GM21515 (cell line): Measurements from ENCODE around the gene DPP10.
"Not testable (repeated sequence)": the region's sequence is repeated elsewhere in the genome, so short reads cannot be mapped to it uniquely, and the experiment has no call there.

Experiments
- ATAC-seq: cut with Tn5 transposase; IDR thresholded peaks from one replicate; pipeline ENCODE4 v1.9.1; 2021; ENCODE audit not compliant: unreplicated experiment

The DPP10 gene

DNA sequence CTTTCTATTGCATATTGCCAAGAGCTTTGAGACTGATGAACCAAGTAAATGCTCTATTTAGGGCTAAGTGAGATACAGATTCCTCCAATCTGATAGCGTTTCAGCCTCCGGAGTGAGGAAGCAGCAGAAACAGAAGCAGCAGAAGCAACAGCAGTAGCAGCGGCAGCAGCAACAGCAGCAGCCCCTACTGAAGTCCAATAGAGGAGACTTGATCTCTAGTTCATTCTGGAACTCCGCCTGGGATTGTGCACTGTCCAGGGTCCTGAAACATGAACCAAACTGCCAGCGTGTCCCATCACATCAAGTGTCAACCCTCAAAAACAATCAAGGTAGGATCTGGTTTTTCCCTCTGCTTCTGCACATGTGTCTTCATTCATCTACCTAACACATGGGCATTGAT, at the start of gene DPP10:
Gene DPP10, plus strand, starts transcription at position 132 of the 400 bp plus-strand sequence.
- no peak for ATAC-seq

DNA sequence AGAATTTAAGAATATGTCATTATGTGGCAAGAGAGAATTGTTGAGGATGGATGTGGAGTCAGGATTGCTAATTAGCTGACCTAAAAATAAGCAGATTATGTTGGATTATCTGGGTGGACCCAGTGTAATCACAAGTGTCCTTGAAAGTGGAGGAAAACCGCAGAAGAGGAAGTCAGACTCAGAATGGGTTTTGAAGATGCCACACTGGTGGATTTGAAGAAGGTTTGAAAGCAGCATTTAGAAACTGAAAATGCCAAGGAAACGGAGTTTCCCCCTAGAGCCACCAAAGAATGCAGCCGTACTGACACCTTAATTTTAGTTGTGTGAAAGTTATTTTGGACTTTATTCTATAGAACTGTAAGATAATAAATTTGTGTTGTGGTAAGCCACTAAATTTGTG, 41.6 kb upstream of the DPP10 start:
- no peak for ATAC-seq

DNA sequence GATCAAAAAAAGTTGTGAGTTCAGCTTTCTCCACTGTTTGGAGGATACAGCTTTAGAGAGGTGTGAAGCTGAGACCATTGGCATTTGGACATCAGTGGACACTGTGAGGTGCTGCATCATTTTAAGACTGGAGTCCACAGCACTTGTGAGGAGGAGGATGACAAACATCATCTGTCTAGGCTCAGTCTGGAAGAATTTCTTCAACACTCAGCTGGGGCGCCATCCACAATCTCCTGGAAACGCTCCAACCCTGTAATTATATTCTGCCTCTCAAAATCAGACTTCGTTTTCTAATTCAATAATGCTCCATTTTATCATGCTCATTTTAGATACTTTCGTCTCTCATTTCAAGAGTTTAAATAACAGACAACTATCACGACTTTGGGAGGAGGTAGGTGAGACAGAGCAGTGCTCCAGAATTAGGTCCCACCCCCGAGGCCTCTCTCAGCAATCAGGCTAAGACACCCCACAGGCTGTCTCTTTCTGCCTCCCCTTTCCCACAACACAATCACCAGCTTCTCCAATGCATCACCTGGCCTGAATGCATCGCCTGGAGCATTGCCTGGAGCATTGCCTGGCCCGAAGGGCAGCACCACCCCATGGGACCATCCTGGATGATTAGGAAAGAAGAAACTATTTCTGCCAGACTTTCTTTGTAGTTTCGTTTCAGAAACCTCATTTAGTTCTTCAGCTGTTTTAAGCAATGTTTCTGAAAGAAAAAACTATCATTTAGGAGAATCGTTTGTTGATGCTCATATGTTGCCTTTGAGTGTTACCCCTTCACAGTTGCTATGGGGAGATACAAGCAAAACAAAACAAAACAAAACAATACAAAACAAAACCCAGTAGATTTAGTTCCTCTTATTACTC, 37.0 kb upstream of the DPP10 start:
- ATAC-seq, result no peak

DNA sequence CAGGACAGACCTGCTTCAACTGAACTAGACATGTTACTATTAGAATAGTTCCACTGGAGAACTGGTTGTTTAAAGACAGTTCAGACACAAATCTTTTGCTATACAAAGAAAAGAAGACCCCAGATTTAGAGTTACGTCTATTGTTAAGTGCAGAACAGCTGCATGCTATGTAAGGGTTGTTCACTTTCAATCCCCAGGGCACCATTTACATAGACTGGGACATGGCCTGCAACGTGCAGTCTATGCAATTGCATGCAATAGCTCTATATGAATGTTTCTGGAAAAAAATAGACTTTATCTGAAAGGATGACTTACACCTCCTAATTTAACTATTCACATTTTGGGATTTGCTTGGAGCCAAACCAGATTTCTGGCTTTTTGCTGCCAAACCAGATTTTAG, 36.1 kb upstream of the DPP10 start:
- no peak for ATAC-seq

DNA sequence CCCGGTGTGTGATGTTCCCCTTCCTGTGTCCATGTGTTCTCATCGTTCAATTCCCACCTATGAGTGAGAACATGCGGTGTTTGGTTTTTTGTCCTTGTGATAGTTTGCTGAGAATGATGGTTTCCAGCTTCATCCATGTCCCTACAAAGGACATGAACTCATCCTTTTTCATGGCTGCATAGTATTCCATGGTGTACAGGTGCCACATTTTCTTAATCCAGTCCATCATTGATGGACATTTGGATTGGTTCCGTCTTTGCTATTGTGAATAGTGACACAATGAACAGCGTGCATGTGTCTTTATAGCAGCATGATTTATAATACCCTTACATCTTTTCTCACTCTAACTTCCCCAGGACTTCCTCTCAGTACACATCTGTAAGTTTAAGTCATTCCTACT, 35.1 kb upstream of the DPP10 start:
- not testable (repeated sequence) for ATAC-seq

DNA sequence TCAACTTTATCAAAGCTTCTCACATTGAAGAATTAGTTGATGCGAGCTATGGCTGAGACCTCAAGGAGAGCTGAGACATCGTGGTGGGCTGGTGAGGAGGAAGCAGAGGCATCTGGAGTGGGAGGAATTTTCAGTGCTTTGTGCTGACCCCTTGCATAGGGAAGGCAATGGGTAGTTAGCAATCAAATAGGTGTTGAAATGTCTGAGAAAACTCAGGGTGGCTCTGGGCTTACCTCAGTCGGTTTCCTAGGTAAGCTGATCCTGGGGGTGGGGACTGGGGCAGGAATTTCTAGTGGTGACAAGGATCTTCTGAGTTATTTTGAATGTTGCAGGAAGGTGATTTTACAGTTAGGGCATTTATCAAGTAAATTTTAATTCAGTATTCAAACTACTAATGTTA, 20.7 kb upstream of the DPP10 start:
- ATAC-seq, result no peak

DNA sequence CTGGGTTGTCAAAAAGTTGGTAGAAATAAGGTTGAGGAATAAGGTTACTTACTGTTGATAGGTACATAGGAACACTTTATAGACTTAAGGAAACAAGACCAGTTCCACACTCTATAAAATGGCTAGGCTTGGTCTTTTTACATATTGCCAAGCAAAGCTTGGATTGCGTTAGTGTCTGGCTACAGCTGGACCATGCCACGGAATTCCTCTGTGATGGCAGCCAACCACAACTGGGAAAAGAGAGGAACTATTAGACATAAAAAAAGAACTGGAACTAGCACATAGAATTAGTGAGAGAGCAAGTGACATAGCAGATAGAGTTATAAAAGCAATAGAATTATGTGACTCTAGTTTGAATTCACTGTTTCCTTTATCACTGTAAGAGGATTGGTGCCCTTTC, 17.7 kb upstream of the DPP10 start:
- no peak for ATAC-seq

DNA sequence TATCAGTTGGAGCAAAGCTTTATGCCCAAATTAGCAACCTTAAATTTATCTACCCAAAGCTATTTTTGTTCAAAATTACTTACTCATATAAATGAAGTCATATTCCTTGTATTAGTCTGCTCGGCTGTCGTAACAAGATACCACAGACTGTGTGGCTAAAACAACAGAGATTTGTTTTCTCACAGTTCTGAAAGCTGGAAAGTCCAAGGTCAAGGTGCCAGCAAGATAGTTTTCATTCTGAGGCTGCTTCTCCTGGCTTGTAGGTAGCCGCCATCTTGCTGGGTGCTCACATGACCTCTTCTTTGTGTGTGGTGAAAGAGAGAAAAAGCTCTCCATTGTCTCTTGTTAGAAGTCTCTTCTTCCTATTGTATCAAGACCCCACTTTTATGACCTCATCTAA, 15.7 kb upstream of the DPP10 start:
- ATAC-seq, result no peak

DNA sequence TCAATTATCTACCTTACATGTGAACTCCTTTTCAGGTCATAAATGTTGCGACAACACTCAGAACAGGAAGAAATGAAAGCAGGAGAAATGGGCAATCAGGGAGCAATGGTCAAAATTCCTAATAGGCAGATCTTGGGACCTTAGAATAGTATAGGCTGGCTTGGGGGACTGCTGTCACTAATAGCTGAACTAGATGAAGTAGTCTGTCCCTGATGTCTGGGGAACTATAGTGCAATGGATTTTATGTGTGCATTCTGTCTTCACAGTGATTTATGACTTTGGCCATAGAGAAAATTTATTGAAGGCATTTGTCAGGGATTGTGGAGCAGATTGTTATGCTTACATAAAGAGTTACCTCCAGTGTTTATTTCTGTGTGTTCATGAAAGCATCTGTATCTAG, 6.1 kb upstream of the DPP10 start:
- no peak for ATAC-seq

DNA sequence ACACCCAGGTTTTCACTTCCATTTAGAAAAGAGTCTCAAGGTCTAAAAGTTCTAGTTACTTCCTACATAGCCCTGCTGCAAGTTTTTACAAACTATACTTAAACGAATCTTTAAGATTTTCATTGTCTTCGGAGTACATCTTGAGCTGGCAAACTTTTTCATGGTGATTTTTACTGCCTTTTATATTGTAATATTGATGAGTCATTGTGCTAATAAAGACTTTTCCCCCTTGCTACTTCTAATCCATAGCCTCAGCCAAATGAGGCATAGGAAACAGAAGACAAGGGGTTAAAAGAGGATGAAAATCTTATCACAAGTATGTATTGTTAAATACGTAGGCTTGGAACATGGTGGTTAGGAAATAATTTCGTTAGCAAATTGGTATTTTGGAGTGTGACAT, 4.1 kb downstream of the DPP10 start:
- no peak for ATAC-seq

DNA sequence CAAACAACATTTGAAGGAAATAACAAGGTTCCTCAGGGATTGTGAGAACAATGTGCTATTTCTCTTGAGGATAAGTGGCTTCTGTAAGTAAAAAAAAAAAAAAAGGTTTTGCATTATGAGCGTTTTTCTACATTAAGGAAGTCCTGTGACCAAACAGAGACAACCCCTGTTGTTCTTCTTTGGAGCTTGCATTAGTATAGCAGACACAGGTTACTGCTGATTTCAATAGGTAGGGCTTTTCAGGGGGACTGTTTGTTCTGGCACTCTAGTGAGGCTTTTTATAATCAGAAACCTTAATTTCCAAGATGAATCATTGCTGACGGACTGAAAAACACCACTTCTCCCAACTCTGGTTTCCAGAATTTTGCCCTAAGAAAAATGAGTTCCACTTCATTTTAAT, 8.2 kb downstream of the DPP10 start:
- ATAC-seq, result no peak

DNA sequence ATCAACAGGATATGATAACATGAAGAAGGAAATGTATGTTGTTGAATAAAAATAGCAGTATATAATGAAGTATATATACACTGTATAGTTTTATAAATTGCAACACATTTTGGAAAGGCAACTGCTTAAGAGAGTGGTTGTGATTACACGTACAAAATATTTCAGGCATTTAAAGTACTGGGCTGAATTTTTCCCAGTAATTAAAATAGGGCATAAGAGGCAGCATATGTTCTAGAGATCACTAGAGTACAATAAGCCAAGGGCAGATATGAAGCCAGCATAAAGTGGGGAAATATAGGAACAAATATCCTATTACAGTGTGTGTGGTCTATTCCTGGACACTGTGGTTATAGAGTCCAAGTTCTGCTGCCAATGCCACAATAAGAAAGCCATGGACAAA, 14.1 kb downstream of the DPP10 start:
- ATAC-seq, result no peak

DNA sequence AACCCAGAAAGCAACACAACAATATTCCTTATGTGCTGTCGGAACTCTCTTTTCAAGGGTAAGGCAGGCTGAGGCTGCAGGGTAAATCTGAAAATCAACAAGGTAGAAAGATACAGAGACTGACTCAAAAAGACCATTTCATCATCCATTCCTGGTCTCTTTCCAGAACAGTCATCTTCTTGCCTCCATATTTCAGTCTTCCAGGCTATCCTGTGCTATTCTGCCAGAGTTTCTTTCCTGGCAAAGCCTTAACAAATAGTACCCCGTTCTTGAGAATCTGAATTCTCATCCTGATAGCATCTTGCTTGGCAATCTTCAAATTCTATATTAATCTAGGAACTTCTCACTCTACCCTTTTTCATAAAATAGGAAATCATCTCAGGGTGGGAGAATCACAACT, 15.5 kb downstream of the DPP10 start:
- ATAC-seq, result no peak

DNA sequence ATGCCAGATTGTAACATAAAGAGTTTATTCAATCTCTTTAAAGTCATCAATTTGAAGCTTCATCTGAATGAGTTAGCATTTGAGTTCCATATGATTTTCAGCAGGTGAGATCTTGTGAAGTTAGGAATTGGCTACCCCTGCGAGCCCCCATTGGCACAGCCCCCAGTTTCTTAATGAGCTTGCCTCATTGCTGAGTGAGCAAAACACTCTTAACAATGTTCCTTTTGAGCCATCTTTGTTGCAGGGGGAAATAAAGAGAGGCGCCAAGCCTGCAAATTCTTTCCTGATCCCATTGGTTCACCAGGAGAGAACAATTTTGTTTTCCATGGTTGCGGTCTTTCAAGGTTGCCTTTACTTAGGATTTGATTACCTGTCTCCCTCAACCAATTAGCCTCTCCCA, 18.7 kb downstream of the DPP10 start:
- ATAC-seq, result no peak

DNA sequence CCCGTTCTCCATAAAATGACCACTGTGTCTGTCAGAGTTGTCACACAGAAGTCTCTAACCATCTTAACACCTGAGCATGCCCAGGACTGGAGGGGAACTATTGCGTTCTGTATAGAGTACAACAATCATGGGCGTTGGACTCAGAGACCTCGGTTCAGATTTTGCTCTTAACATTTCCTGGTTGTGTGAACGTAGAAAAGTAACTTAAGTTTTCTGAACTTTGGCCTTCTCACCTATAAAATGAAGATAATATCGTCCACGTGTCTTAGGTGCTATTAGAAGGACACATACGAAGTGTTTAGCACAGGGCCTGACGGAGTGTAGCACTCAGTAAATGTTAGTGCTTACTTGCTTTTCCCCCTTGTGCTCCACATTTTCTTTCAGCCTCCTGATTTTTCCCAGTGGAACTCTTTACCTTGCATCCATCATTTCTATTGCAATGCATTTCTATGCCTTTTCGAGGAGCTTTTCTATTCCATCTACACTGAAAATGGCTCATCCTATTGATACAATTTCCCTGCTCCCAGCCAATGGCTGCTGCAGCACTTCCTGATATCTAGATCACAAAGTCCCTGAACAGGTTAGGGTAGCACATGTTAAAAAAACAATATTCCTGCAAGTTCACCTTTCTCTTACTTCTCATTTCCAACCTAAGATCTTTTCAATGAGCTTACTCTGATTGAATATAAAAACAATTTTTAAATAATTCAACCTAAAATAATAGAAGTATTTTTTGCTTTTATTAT, 22.7 kb downstream of the DPP10 start:
- no peak for ATAC-seq

DNA sequence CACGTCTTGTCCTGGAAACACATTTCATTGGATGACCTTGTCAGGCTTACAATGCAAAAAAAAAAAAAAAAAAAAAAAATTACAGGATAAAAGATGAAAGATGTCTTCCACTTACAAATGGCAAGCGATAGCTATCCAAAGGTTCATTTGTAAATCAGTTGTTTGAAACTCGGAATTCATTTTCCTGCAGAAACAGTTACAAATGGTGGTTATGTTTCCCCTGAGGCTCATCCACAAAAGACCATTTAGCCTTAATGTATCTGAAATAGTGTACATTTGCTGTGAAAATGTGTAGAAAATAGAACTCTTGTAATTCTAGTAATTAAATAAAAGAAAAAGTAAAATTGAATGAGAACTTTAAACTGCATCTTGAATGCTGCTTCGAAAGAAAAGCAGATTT, 25.9 kb downstream of the DPP10 start:
- no peak for ATAC-seq

DNA sequence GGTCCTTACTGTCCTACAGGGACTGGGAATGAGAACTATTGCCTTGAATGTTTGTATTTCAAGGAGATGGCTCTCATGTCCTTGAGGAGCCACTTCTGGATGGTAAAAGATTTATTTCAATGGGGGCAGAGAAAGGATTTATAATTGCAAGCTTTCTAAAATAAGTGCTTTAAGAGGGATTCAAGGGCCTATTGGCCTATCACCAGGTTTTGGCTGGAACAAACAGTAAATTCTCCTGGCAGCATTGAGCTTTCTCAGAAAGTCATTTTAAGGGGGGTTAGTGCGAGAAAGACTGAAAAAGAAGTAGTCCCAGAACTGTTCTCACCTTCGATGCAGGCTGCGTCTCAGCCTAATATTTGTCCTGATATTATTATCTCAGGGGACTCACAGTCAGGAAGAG, 29.8 kb downstream of the DPP10 start:
- ATAC-seq, result no peak

DNA sequence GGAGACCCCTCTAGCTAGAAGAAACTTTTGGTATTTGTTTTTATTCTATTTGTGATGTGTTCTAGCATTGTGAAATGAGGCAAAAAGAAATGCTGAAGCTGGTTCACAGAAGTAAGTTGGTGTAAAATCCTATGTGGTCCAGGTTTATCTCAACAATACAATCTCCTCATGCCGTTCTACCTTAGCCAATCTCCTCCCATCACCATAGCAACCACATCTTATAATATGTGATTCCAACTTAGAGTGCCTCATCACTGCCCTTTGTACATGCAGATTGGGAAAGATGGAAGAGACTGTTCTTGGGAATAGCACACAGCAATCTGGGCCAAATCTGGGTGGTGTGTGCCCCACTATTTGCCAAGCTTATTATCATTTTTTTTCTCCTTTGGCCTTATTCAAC, 30.3 kb downstream of the DPP10 start:
- no peak for ATAC-seq

DNA sequence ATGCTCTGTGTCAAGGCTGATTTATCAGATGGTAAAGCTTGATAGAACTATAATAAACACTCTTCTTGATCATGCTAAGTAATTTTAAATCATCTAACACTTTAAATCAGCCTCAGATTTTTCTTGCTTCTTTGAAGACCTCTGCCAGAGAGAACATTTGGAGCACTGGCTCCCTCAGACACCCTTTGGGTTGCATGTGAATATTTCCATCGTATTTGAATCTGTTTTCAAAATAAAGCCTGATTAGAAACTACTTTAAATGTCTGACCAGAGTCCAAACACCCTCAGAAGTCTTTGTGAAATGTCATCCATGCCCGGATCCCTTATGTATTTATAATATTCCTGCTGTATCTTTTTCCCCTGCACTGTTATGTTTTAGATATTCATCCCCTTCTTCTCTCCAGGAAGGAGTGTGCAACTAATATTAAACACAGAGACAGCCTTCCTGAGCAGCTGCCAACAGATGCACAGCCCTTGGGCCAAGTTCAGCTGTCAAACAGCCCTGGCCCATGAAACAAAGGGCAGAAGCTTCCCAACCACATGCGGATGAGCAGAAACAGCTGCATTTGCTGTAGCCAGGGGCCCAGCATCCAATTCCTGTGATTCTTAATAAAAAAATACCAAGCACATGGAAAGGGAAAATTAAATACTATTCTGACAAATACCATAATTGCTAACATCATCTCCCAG, 46.5 kb downstream of the DPP10 start:
- ATAC-seq, result no peak

DNA sequence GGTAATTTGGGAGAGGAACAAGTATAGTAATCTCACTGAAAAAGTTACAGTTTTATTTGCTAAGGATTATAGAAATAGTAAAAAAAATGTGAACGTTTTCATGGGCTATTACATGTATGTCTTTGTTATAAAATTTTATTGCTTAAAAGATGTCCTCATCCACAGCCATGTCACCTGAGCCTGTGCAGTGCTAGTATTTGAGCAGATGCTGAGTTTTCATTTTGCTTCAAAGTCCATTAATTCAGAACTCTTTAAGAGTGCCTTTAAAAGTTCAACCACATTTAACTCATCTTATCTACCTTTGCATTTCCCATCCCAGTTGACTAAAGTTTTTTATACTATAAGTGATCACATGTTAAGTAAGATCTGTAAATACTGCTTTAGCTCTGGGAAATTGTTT, 52.6 kb downstream of the DPP10 start:
- ATAC-seq, result no peak

DNA sequence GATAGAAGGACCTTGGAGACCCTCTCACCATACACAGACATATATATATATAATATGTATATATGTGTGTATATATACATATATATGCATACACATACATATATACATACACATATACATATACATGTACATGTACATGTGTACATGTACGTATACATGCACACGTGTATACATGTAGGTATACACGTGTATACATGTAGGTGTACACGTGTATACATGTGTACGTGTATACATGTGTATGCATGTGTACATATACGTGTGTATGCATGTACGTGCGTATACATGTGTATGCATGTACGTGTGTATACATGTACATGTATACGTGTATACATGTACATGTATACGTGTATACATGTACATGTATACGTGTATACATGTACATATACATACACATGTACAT, 54.5 kb downstream of the DPP10 start:
- ATAC-seq, result no peak

DNA sequence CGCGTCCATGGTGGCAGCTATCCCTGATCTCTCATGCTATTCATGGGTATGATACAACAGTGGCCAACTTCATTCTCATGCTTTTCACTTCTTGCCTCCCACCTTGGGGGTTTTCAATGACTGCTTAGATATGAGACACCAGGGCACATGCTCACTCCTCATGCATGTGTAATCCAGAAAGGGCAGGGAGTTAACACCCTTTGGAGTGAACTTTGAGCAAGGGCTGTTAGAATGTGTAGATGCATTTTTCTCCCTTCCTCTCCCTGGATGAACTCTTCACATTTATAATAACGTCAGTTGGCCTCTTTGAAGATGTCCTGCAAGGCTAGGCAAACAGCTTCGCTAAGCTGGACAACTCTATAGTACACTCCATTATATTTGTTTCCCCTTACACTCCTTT, 56.7 kb downstream of the DPP10 start:
- ATAC-seq, result no peak
